ENCODE measurements around the gene PPP2R2B.

Gene PPP2R2B

GRCh38 chr5:146588331-146589027 is 290.1 kb downstream of the PPP2R2B start:
- H3K9me3 ChIP-seq (ENCODE audit: insufficient read depth, low read depth, low read length), result no peaks in the 10 kb centered on the region
- H3K4ac ChIP-seq (ENCODE audit: low read depth, low read length), result no peak overlapping the region
- no peak overlapping the region for H3K14ac ChIP-seq (ENCODE audit: low read length)
- no peaks in the 10 kb centered on the region for H3K79me2 ChIP-seq (ENCODE audit: control insufficient read depth, insufficient read depth, low read length, poor library complexity)
- no CpG with 5 or more reads among the region's 2 CpGs for WGBS (ENCODE audit: extremely low coverage, insufficient coverage, insufficient read length)
- H3K79me1 ChIP-seq (ENCODE audit: low read length), result no peaks in the 10 kb centered on the region
- H3K4me1 ChIP-seq (ENCODE audit: control insufficient read depth in 1 of 2, insufficient read depth in 2 of 2, low read length in 2 of 2), result no peaks in the 10 kb centered on the region
- H3K4me3 ChIP-seq (ENCODE audit: low read depth, low read length), result no peak overlapping the region
- H3K9ac ChIP-seq (ENCODE audit: low read length), result no peak overlapping the region
- H4K12ac ChIP-seq (ENCODE audit: low read depth, low read length), result no peak overlapping the region
- no peak overlapping the region for H4K8ac ChIP-seq (ENCODE audit: low read depth, low read length)
- H3K27ac ChIP-seq (ENCODE audit: low read depth, low read length), result no peak overlapping the region
- H2AFZ ChIP-seq (ENCODE audit: insufficient read depth, low read length, poor library complexity), result no peak overlapping the region
- no peak overlapping the region for H2BK12ac ChIP-seq (ENCODE audit: low read length)
- no peak overlapping the region for H2AK5ac ChIP-seq (ENCODE audit: low read length)
- no peak overlapping the region for H2BK120ac ChIP-seq (ENCODE audit: insufficient read depth, low read length, poor library complexity)
- no peak overlapping the region for H3K23ac ChIP-seq (ENCODE audit: low read length)
- DNase-seq, result peak in 1 of 2 donors; percentile 62
- H3K4me2 ChIP-seq (ENCODE audit: low read length), result no peak overlapping the region
- H3K36me3 ChIP-seq (ENCODE audit: control insufficient read depth in 1 of 2, insufficient read depth in 2 of 2, low read length in 2 of 2), result no peaks in the 10 kb centered on the region
- H3K18ac ChIP-seq (ENCODE audit: low read length), result no peak overlapping the region
- no peak overlapping the region for H4K91ac ChIP-seq (ENCODE audit: low read depth, low read length)
- no peak overlapping the region for H2BK5ac ChIP-seq (ENCODE audit: low read depth, low read length, poor library complexity)
- H3K27me3 ChIP-seq (ENCODE audit: insufficient read depth, low read length), result no peaks in the 10 kb centered on the region

DNA sequence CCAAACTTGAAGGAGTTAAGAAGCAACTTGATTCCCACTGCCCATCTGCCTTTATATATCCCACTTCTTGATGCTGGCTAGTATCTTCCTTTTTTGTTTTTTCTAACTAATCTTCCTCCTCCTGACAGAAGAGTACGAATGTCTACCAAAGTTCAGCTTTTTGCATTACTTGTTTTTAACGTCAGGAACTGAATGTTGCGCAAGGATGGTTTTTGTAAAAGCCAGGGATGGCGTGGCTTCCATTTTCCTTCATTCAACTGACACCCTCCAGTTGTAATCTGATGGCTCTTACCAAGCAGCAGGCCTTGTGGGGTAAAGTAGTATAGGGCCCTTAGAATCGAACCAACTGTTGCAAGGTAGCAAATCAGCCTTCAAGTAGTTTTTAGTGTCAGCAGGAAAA is 291.8 kb downstream of the PPP2R2B start:
- H2BK120ac ChIP-seq (ENCODE audit: insufficient read depth, low read length, poor library complexity), result no peak overlapping the region
- H3K14ac ChIP-seq (ENCODE audit: low read length), result no peak overlapping the region
- no peak overlapping the region for H3K18ac ChIP-seq (ENCODE audit: low read length)
- H3K79me1 ChIP-seq (ENCODE audit: low read length), result no peaks in the 10 kb centered on the region
- H3K4me1 ChIP-seq (ENCODE audit: control insufficient read depth in 1 of 2, insufficient read depth in 2 of 2, low read length in 2 of 2), result no peaks in the 10 kb centered on the region
- H2AFZ ChIP-seq (ENCODE audit: insufficient read depth, low read length, poor library complexity), result no peak overlapping the region
- no peak overlapping the region for H4K8ac ChIP-seq (ENCODE audit: low read depth, low read length)
- H3K79me2 ChIP-seq (ENCODE audit: control insufficient read depth, insufficient read depth, low read length, poor library complexity), result no peaks in the 10 kb centered on the region
- no peak overlapping the region for H3K9ac ChIP-seq (ENCODE audit: low read length)
- no peak overlapping the region for H3K27ac ChIP-seq (ENCODE audit: low read depth, low read length)
- no peak overlapping the region for H3K4ac ChIP-seq (ENCODE audit: low read depth, low read length)
- H3K4me2 ChIP-seq (ENCODE audit: low read length), result no peak overlapping the region
- H2BK5ac ChIP-seq (ENCODE audit: low read depth, low read length, poor library complexity), result no peak overlapping the region
- H3K4me3 ChIP-seq (ENCODE audit: low read depth, low read length), result no peak overlapping the region
- no peak overlapping the region for H4K12ac ChIP-seq (ENCODE audit: low read depth, low read length)
- H3K9me3 ChIP-seq (ENCODE audit: insufficient read depth, low read depth, low read length), result no peaks in the 10 kb centered on the region
- H3K23ac ChIP-seq (ENCODE audit: low read length), result no peak overlapping the region
- H2AK5ac ChIP-seq (ENCODE audit: low read length), result no peak overlapping the region
- H3K27me3 ChIP-seq (ENCODE audit: insufficient read depth, low read length), result no peaks in the 10 kb centered on the region
- DNase-seq, result no peak
- H4K91ac ChIP-seq (ENCODE audit: low read depth, low read length), result no peak overlapping the region
- no peaks in the 10 kb centered on the region for H3K36me3 ChIP-seq (ENCODE audit: control insufficient read depth in 1 of 2, insufficient read depth in 2 of 2, low read length in 2 of 2)
- no CpG with 5 or more reads among the region's 5 CpGs for WGBS (ENCODE audit: extremely low coverage, insufficient coverage, insufficient read length)
- H2BK12ac ChIP-seq (ENCODE audit: low read length), result no peak overlapping the region

GRCh38 chr5:146584750-146585149 is 293.8 kb downstream of the PPP2R2B start:
- H3K27ac ChIP-seq (ENCODE audit: low read depth, low read length), result no peak overlapping the region
- no peak overlapping the region for H2AFZ ChIP-seq (ENCODE audit: insufficient read depth, low read length, poor library complexity)
- H4K91ac ChIP-seq (ENCODE audit: low read depth, low read length), result no peak overlapping the region
- no peak overlapping the region for H3K4me2 ChIP-seq (ENCODE audit: low read length)
- no peak overlapping the region for H3K9ac ChIP-seq (ENCODE audit: low read length)
- no peaks in the 10 kb centered on the region for H3K36me3 ChIP-seq (ENCODE audit: control insufficient read depth in 1 of 2, insufficient read depth in 2 of 2, low read length in 2 of 2)
- H4K12ac ChIP-seq (ENCODE audit: low read depth, low read length), result no peak overlapping the region
- no peaks in the 10 kb centered on the region for H3K4me1 ChIP-seq (ENCODE audit: control insufficient read depth in 1 of 2, insufficient read depth in 2 of 2, low read length in 2 of 2)
- no peak overlapping the region for H2AK5ac ChIP-seq (ENCODE audit: low read length)
- H3K27me3 ChIP-seq (ENCODE audit: insufficient read depth, low read length), result no peaks in the 10 kb centered on the region
- H3K9me3 ChIP-seq (ENCODE audit: insufficient read depth, low read depth, low read length), result no peaks in the 10 kb centered on the region
- H2BK5ac ChIP-seq (ENCODE audit: low read depth, low read length, poor library complexity), result no peak overlapping the region
- H4K8ac ChIP-seq (ENCODE audit: low read depth, low read length), result no peak overlapping the region
- no peak overlapping the region for H3K23ac ChIP-seq (ENCODE audit: low read length)
- no CpG with 5 or more reads among the region's 2 CpGs for WGBS (ENCODE audit: extremely low coverage, insufficient coverage, insufficient read length)
- no peak overlapping the region for H3K14ac ChIP-seq (ENCODE audit: low read length)
- H2BK12ac ChIP-seq (ENCODE audit: low read length), result no peak overlapping the region
- H3K18ac ChIP-seq (ENCODE audit: low read length), result no peak overlapping the region
- no peaks in the 10 kb centered on the region for H3K79me2 ChIP-seq (ENCODE audit: control insufficient read depth, insufficient read depth, low read length, poor library complexity)
- DNase-seq, result no peak
- no peaks in the 10 kb centered on the region for H3K79me1 ChIP-seq (ENCODE audit: low read length)
- H2BK120ac ChIP-seq (ENCODE audit: insufficient read depth, low read length, poor library complexity), result no peak overlapping the region
- H3K4ac ChIP-seq (ENCODE audit: low read depth, low read length), result no peak overlapping the region
- H3K4me3 ChIP-seq (ENCODE audit: low read depth, low read length), result no peak overlapping the region

DNA sequence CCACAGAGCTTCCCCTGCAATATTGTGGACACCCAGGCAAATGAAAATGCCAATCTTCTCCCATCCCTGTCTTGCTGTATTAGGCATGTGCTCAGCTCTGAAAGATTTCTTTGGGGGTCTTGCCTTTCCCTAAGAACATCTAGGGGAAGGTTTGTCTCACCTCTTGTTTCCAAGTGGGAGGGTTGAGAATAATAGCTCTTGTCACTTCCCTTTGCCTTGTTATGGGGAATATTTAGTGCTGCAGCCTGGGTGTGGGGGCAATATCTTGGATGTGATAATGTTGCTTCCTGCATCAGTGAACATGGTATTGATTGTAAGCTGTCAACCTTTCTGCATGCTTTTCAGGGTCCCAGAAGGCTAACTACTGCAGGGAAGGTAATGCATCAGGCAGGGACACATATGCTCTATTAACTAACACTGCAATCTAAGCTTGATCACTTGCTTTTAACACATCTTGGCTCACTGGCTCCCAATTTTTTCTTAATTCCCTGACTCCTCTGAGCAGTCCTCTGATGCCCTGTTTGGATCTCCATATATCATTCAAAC is 296.4 kb downstream of the PPP2R2B start:
- H2BK120ac ChIP-seq (ENCODE audit: insufficient read depth, low read length, poor library complexity), result no peak overlapping the region
- H3K79me2 ChIP-seq (ENCODE audit: control insufficient read depth, insufficient read depth, low read length, poor library complexity), result no peaks in the 10 kb centered on the region
- H3K4ac ChIP-seq (ENCODE audit: low read depth, low read length), result no peak overlapping the region
- no peaks in the 10 kb centered on the region for H3K9me3 ChIP-seq (ENCODE audit: insufficient read depth, low read depth, low read length)
- H3K23ac ChIP-seq (ENCODE audit: low read length), result no peak overlapping the region
- H3K4me1 ChIP-seq (ENCODE audit: control insufficient read depth in 1 of 2, insufficient read depth in 2 of 2, low read length in 2 of 2), result no peaks in the 10 kb centered on the region
- no peak overlapping the region for H4K8ac ChIP-seq (ENCODE audit: low read depth, low read length)
- no peak for DNase-seq
- H3K4me3 ChIP-seq (ENCODE audit: low read depth, low read length), result no peak overlapping the region
- H3K79me1 ChIP-seq (ENCODE audit: low read length), result no peaks in the 10 kb centered on the region
- no peak overlapping the region for H2BK5ac ChIP-seq (ENCODE audit: low read depth, low read length, poor library complexity)
- H3K18ac ChIP-seq (ENCODE audit: low read length), result no peak overlapping the region
- H3K27ac ChIP-seq (ENCODE audit: low read depth, low read length), result no peak overlapping the region
- H3K14ac ChIP-seq (ENCODE audit: low read length), result no peak overlapping the region
- H4K12ac ChIP-seq (ENCODE audit: low read depth, low read length), result no peak overlapping the region
- no peaks in the 10 kb centered on the region for H3K36me3 ChIP-seq (ENCODE audit: control insufficient read depth in 1 of 2, insufficient read depth in 2 of 2, low read length in 2 of 2)
- no peak overlapping the region for H3K9ac ChIP-seq (ENCODE audit: low read length)
- no peak overlapping the region for H2AK5ac ChIP-seq (ENCODE audit: low read length)
- no peak overlapping the region for H4K91ac ChIP-seq (ENCODE audit: low read depth, low read length)
- H3K27me3 ChIP-seq (ENCODE audit: insufficient read depth, low read length), result no peaks in the 10 kb centered on the region
- no peak overlapping the region for H2BK12ac ChIP-seq (ENCODE audit: low read length)
- no peak overlapping the region for H2AFZ ChIP-seq (ENCODE audit: insufficient read depth, low read length, poor library complexity)
- no peak overlapping the region for H3K4me2 ChIP-seq (ENCODE audit: low read length)

Data from trophoblast cell (in vitro differentiated cells and primary cell).